ENCODE measurements around the gene PPP2R5D.

- TF ChIP-seq POLR2AphosphoS5 (IDR thresholded peaks at IDR 0.05; ENCODE audit: low read depth, low read length) (no peak), SIN3A (IDR thresholded peaks at IDR 0.05; ENCODE audit: borderline replicate concordance, insufficient read depth, low read length) (no peak), REST (IDR thresholded peaks at IDR 0.05; ENCODE audit: insufficient read depth in 1 of 2, low read depth in 2 of 2, low read length in 2 of 2) (no peak), FOXP2 (optimal IDR thresholded peaks at IDR 0.05; ENCODE audit: borderline replicate concordance, extremely low read depth, extremely low read length, insufficient read depth) (no peak), TAF1 (IDR thresholded peaks at IDR 0.05; ENCODE audit: borderline replicate concordance, insufficient read depth, low read length) (no peak)
Observed at GRCh38 chr6:42938428-42938796, 46.0 kb upstream of the PPP2R5D start.

All from PFSK-1 (cell line).